ENCODE data around the gene EPHB2. TPM values are rescaled to one million over a fixed set of nuclear protein-coding genes. Genes with fewer than 3 reads are reported as not detected.

The EPHB2 gene
- total and polyA plus RNA-seq, 2 donors from 2014 or later, result 3.0 to 9.5 TPM

GRCh38 chr1:22900451-22900850 lies 189.8 kb downstream of the EPHB2 start:
- no peak overlapping the region for H3K27ac ChIP-seq (ENCODE audit: low read depth in 2 of 2, low read length in 2 of 2)
- FAIRE-seq (no peak), DNase-seq (no peak)
- H3K27me3 ChIP-seq (ENCODE audit: control insufficient read depth, insufficient read depth, low read length), result no peaks in the 10 kb centered on the region
- no peaks in the 10 kb centered on the region for H3K4me1 ChIP-seq (ENCODE audit: control insufficient read depth in 2 of 3, insufficient read depth in 2 of 3, low read depth in 1 of 3, low read length in 3 of 3)
- no peak overlapping the region for H3K4me3 ChIP-seq (ENCODE audit: low read length in 3 of 3)
- H3K9ac ChIP-seq (ENCODE audit: low read length in 3 of 3), result no peak overlapping the region
- no peaks in the 10 kb centered on the region for H3K9me3 ChIP-seq (ENCODE audit: control insufficient read depth in 2 of 3, insufficient read depth in 1 of 3, low read length in 3 of 3)
- TF ChIP-seq CTCF (IDR thresholded peaks at IDR 0.05; ENCODE audit: borderline replicate concordance, extremely low read depth, insufficient read depth), result no peak
- no peaks in the 10 kb centered on the region for H3K36me3 ChIP-seq (ENCODE audit: control insufficient read depth in 2 of 3, insufficient read depth in 3 of 3, low read length in 3 of 3)
- intact Hi-C loops (cut with DNase I), result no loop called here

GRCh38 chr1:22903113-22903512 lies 192.5 kb downstream of the EPHB2 start:
- intact Hi-C loops (cut with DNase I), result no loop called here
- no peak for TF ChIP-seq CTCF (IDR thresholded peaks at IDR 0.05; ENCODE audit: borderline replicate concordance, extremely low read depth, insufficient read depth)
- no peaks in the 10 kb centered on the region for H3K36me3 ChIP-seq (ENCODE audit: control insufficient read depth in 2 of 3, insufficient read depth in 3 of 3, low read length in 3 of 3)
- H3K9ac ChIP-seq (ENCODE audit: low read length in 3 of 3), result no peak overlapping the region
- FAIRE-seq (no peak), DNase-seq (no peak)
- H3K27ac ChIP-seq (ENCODE audit: low read depth in 2 of 2, low read length in 2 of 2), result no peak overlapping the region
- H3K4me1 ChIP-seq (ENCODE audit: control insufficient read depth in 2 of 3, insufficient read depth in 2 of 3, low read depth in 1 of 3, low read length in 3 of 3), result no peaks in the 10 kb centered on the region
- no peaks in the 10 kb centered on the region for H3K27me3 ChIP-seq (ENCODE audit: control insufficient read depth, insufficient read depth, low read length)
- H3K9me3 ChIP-seq (ENCODE audit: control insufficient read depth in 2 of 3, insufficient read depth in 1 of 3, low read length in 3 of 3), result no peaks in the 10 kb centered on the region
- no peak overlapping the region for H3K4me3 ChIP-seq (ENCODE audit: low read length in 3 of 3)

- Histone ChIP-seq H3K4me3 (ENCODE audit: low read length in 3 of 3) (no peak overlapping the region), H3K9ac (ENCODE audit: low read length in 3 of 3) (no peak overlapping the region), H3K27ac (ENCODE audit: low read depth in 2 of 2, low read length in 2 of 2) (no peak overlapping the region), H3K27me3 (ENCODE audit: control insufficient read depth, insufficient read depth, low read length) (no peaks in the 10 kb centered on the region), H3K36me3 (ENCODE audit: control insufficient read depth in 2 of 3, insufficient read depth in 3 of 3, low read length in 3 of 3) (no peaks in the 10 kb centered on the region), H3K9me3 (ENCODE audit: control insufficient read depth in 2 of 3, insufficient read depth in 1 of 3, low read length in 3 of 3) (no peaks in the 10 kb centered on the region), H3K4me1 (ENCODE audit: control insufficient read depth in 2 of 3, insufficient read depth in 2 of 3, low read depth in 1 of 3, low read length in 3 of 3) (no peaks in the 10 kb centered on the region)
- intact Hi-C loops (cut with DNase I), result no loop called here
- no peak for DNase-seq
- FAIRE-seq, result no peak
- TF ChIP-seq CTCF (IDR thresholded peaks at IDR 0.05; ENCODE audit: borderline replicate concordance, extremely low read depth, insufficient read depth), result no peak
Observed at GRCh38 chr1:22906968-22907367, 196.3 kb downstream of the EPHB2 start.

GRCh38 chr1:22907528-22907927 lies 196.9 kb downstream of the EPHB2 start:
- Histone ChIP-seq H3K27ac (ENCODE audit: low read depth in 2 of 2, low read length in 2 of 2) (no peak overlapping the region), H3K9me3 (ENCODE audit: control insufficient read depth in 2 of 3, insufficient read depth in 1 of 3, low read length in 3 of 3) (no peaks in the 10 kb centered on the region), H3K4me3 (ENCODE audit: low read length in 3 of 3) (no peak overlapping the region), H3K36me3 (ENCODE audit: control insufficient read depth in 2 of 3, insufficient read depth in 3 of 3, low read length in 3 of 3) (no peaks in the 10 kb centered on the region), H3K9ac (ENCODE audit: low read length in 3 of 3) (no peak overlapping the region), H3K27me3 (ENCODE audit: control insufficient read depth, insufficient read depth, low read length) (no peaks in the 10 kb centered on the region), H3K4me1 (ENCODE audit: control insufficient read depth in 2 of 3, insufficient read depth in 2 of 3, low read depth in 1 of 3, low read length in 3 of 3) (no peaks in the 10 kb centered on the region)
- no peak for TF ChIP-seq CTCF (IDR thresholded peaks at IDR 0.05; ENCODE audit: borderline replicate concordance, extremely low read depth, insufficient read depth)
- DNase-seq, result no peak
- FAIRE-seq, result no peak
- intact Hi-C loops (cut with DNase I), result no loop called here

Data from kidney (tissue), 14 donors.